Heart left ventricle (tissue), 16 donors: ENCODE results near the gene CAPS2. TPM values are rescaled to one million over a fixed set of nuclear protein-coding genes. Genes with fewer than 3 reads are reported as not detected.

Experiments
- ATAC-seq, 4 donors: fragments of 200-7000 bp; cut with Tn5 transposase; one replicate each; pipeline ENCODE4 v1.9.1; 2020 to 2022; ENCODE audit warnings: moderate library complexity in 4 of 4, mild to moderate bottlenecking in 3 of 4, moderate number of reproducible peaks in 1 of 4
- DNase-seq, 5 donors: peaks; one replicate each; pipeline ENCODE4 v3.0.0-alpha.2; 2020
- H3K27ac ChIP-seq, 12 donors: fragments of 200-600 bp; sonication (generic) in 4 of 12; one replicate each; pipeline versions ENCODE4 v1.5.0 to v1.8.0; 2016 to 2022; ENCODE audit warnings: mild to moderate bottlenecking in 2 of 12
- H3K27me3 ChIP-seq, 9 donors: fragments of 200-600 bp; sonication (generic) in 2 of 9; one replicate each; pipeline versions ENCODE4 v1.5.1 to v1.8.0; 2016 to 2022; ENCODE audit warnings: mild to moderate bottlenecking in 3 of 9
- H3K36me3 ChIP-seq, 9 donors: fragments of 200-600 bp; sonication (generic) in 2 of 9; one replicate each; pipeline versions ENCODE4 v1.5.0 to v1.8.0; 2018 to 2022; ENCODE audit warnings: mild to moderate bottlenecking in 2 of 9
- H3K4me1 ChIP-seq, 12 donors: fragments of 200-600 bp; sonication (generic) in 4 of 12; one replicate each; pipeline versions ENCODE4 v1.5.0 to v1.8.0; 2016 to 2022; ENCODE audit warnings: mild to moderate bottlenecking in 3 of 12
- H3K4me3 ChIP-seq, 12 donors: fragments of 200-600 bp; sonication (generic) in 4 of 12; one replicate each; pipeline versions ENCODE4 v1.5.0 to v1.8.0; 2017 to 2022; ENCODE audit warnings: mild to moderate bottlenecking in 9 of 12, moderate library complexity in 4 of 12
- H3K9me3 ChIP-seq, 12 donors: fragments of 200-600 bp; sonication (generic) in 4 of 12; one replicate each; pipeline versions ENCODE4 v1.5.0 to v1.8.0; 2016 to 2022; ENCODE audit warnings: mild to moderate bottlenecking in 1 of 12
- POLR2A ChIP-seq, 2 donors: fragments of 450-650 bp; IDR thresholded peaks; one replicate each; pipeline ENCODE4 v1.6.1; 2017; ENCODE audit warnings: antibody characterized with exemption in 2 of 2, mild to moderate bottlenecking in 2 of 2, moderate library complexity in 2 of 2
- WGBS, 4 donors: extraction: QIAGEN DNeasy Blood & Tissue Kit in 2 of 4; methylation state at CpG; one replicate each; pipeline versions ENCODE4 v1.1.5 to v1.1.7; 2013 to 2018; 5-methylcytosine and 5-hydroxymethylcytosine counted together
- intact Hi-C, 10 donors: fragments of 100-400 bp; cut with DNase I; formaldehyde crosslinking; loops; one replicate each; pipeline versions ENCODE4 v1.11.1 to v1.14.2; 2022
- polyA plus RNA-seq, 2 donors: library from polyadenylated mRNA; stranded (reverse); fragments of 200-250 nt; gene quantifications; one replicate each; pipeline ENCODE4 v1.2.3, GENCODE V29; 2013
- total RNA-seq, 9 donors: library from RNA; depleted of rRNA in 2 of 9; stranded (reverse); fragments of >200 nt in 2 of 9; fragmentation: NEBNext Ultra II Directional in 3 of 9; extraction: Animal tissue kit (Norgen Biotek cat#: 25700) in 3 of 9; gene quantifications; one replicate each; pipeline versions ENCODE4 v1.1.0 to v1.2.4, GENCODE V29; 2016 to 2023
- TF ChIP-seq, protein P1 (sequence below), 12 donors: fragments of 200-600 bp; sonication (generic) in 4 of 12; IDR thresholded peaks; one replicate each; pipeline versions ENCODE4 v1.5.0 to v1.8.0; 2018 to 2022; ENCODE audit warnings: antibody characterized with exemption in 12 of 12, mild to moderate bottlenecking in 5 of 12
- donor health status: ischemic (EF 13 %, LVEDD 7.1; RV severe dilation, severe dysfunction).
- donor health status: healthy with polysubstance abuse.
- donor health status: DM: no; HTN: yes; CAD: no.
- donor health status: DM: no; HTN: no; CAD: no.
- donor health status: ischemic (EF 25% LVEDD 6.9; RV normal size, moderate dysfunction).
- donor health status: ischemic (EF 25% LVEDD 5.7; RV mildly dilated, moderate dysfunction).
- donor health status: healthy.
- donor health status: DM: yes; HTN: yes; CAD: no.
- donor health status: ischemic (EF 35%, LVEDD 5.7; RV mildly dilated, moderate dysfunction).
- donor health status: nonischemic (EF 11% LVEDD 7.7; RV severe dilation, severe dysfunction).
- donor health status: DM: yes; HTN: yes; CAD: no.
- donor health status: PGD.
- donor health status: ischemic (EF 29% LVEDD 5.4; RV normal size, mild dysfunction).
- donor health status: nonischemic (EF 23%, LVEDD 6.1; RV moderate dilation, normal function).

Gene CAPS2
- total and polyA plus RNA-seq, 11 donors, result 2.4 to 21.6 (median 12.0) TPM

DNA sequence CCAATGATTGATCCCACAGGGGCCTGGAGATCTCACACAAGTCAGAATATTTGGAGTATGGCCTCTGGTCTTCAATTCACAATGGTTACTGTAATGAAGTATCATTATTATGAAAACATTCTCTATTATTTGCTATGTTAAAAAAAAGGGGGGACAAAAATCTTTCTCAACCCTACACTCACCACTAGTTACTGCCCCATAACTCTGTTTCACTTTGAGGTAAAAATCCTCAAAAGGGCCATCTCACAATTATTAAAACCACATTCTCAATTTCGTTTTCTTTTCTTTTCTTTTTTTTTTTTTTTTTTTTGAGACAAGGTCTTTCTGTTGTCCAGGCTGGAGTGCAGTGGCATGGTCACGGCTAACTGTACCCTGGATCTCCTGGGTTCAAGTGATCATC, 60.9 kb downstream of the CAPS2 start:
- Histone ChIP-seq H3K27me3 (no peaks in the 10 kb centered on the region), H3K4me3 (no peak overlapping the region), H3K36me3 (no peaks in the 10 kb centered on the region), H3K9me3 (peaks cover 0 to 18% (median 2%) of the 10 kb centered on the region in 12 donors), H3K27ac (no peak overlapping the region), H3K4me1 (no peaks in the 10 kb centered on the region)
- no peak for ATAC-seq
- TF ChIP-seq, protein P1, sequence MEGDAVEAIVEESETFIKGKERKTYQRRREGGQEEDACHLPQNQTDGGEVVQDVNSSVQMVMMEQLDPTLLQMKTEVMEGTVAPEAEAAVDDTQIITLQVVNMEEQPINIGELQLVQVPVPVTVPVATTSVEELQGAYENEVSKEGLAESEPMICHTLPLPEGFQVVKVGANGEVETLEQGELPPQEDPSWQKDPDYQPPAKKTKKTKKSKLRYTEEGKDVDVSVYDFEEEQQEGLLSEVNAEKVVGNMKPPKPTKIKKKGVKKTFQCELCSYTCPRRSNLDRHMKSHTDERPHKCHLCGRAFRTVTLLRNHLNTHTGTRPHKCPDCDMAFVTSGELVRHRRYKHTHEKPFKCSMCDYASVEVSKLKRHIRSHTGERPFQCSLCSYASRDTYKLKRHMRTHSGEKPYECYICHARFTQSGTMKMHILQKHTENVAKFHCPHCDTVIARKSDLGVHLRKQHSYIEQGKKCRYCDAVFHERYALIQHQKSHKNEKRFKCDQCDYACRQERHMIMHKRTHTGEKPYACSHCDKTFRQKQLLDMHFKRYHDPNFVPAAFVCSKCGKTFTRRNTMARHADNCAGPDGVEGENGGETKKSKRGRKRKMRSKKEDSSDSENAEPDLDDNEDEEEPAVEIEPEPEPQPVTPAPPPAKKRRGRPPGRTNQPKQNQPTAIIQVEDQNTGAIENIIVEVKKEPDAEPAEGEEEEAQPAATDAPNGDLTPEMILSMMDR (IDR thresholded peaks at IDR 0.05), result no peak
- no peak for TF ChIP-seq POLR2A (IDR thresholded peaks at IDR 0.05)
- 54 to 63% (median 58%) methylated on average over 2 of the region's 2 CpGs for WGBS, 4 donors
- DNase-seq, result no peak
- intact Hi-C loops, result no loop called here

DNA sequence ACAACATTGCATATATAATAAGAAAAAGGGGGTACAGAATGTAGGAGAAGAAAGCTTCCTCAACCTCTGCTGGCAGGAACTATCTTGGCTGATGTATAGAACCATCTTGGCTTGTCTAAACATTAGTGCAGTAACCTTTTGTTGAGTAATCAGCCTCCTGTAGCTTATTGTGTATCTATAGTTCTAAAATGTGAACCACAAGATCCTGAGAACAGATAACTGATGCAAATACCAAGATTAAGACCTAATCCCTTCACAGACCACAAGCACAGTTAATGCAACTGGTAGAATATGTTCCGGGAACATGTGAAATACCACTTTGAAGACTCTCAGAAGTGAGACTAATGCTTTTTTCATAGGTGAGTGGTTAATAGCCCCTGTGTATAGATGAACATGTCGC, 69.8 kb downstream of the CAPS2 start:
- no peak overlapping the region for H3K27ac ChIP-seq
- DNase-seq (no peak), ATAC-seq (no peak)
- H3K36me3 ChIP-seq, result no peaks in the 10 kb centered on the region
- H3K27me3 ChIP-seq, result no peaks in the 10 kb centered on the region
- intact Hi-C loops, result no loop called here
- H3K9me3 ChIP-seq, result peaks cover 0 to 15% (median 0%) of the 10 kb centered on the region in 12 donors
- TF ChIP-seq, protein P1 (IDR thresholded peaks at IDR 0.05), result no peak
- TF ChIP-seq POLR2A (IDR thresholded peaks at IDR 0.05), result no peak
- WGBS, 4 donors, result 67 to 76% (median 70%) methylated on average over 2 of the region's 2 CpGs
- H3K4me3 ChIP-seq, result no peak overlapping the region
- no peaks in the 10 kb centered on the region for H3K4me1 ChIP-seq

DNA sequence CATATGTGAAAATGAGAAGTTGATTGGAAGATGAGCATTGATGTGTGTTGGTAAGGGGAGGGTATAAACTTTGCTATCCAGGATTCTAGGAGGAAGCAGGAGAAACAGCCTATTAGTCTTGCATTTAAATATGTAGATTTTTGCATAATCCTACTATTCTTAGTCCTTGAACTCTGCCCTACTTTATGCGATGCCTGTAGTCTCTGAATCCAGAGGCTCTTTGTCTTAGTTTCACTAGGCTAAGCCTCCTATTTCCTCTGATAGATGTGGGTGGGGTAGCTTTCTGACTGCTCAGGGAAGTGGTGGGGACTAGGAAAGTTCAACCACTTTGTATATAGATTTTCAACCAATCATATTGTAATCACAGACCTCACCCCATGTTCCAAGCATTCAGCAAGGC, 71.0 kb downstream of the CAPS2 start:
- intact Hi-C loops, result no loop called here
- TF ChIP-seq POLR2A (IDR thresholded peaks at IDR 0.05), result no peak
- TF ChIP-seq, protein P1 (IDR thresholded peaks at IDR 0.05), result no peak
- no peaks in the 10 kb centered on the region for H3K27me3 ChIP-seq
- H3K9me3 ChIP-seq, result peaks cover 0 to 7% (median 0%) of the 10 kb centered on the region in 12 donors
- H3K36me3 ChIP-seq, result no peaks in the 10 kb centered on the region
- no peak overlapping the region for H3K4me3 ChIP-seq
- ATAC-seq (no peak), DNase-seq (no peak)
- no peaks in the 10 kb centered on the region for H3K4me1 ChIP-seq
- H3K27ac ChIP-seq, result no peak overlapping the region
- 33 to 46% (median 40%) methylated on average over 1 of the region's 1 CpG for whole genome bisulfite sequencing, 4 donors

DNA sequence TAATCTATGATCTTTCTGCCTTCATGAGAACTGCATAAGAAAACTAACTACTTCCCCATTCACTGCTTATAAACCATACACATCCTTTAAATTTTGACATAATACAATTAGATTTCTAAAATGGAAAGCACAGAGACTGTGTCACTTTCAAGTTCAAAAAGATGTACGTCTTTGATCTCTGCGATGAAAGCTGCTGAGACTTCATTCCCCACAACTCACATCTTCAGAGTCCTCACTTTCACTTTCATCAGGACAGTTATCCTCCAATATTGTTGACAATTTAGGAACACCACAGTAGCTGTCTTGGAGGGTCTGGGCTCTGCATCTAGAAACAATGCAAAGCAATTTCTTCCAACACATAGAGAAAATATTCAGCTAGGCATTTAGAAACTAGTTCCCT, 72.6 kb downstream of the CAPS2 start:
- peaks cover 0 to 3% (median 0%) of the 10 kb centered on the region in 12 donors for H3K9me3 ChIP-seq
- intact Hi-C loops, result no loop called here
- H3K27ac ChIP-seq, result no peak overlapping the region
- no peak for TF ChIP-seq POLR2A (IDR thresholded peaks at IDR 0.05)
- TF ChIP-seq, protein P1 (IDR thresholded peaks at IDR 0.05), result no peak
- ATAC-seq, result no peak
- no peaks in the 10 kb centered on the region for H3K27me3 ChIP-seq
- no peak overlapping the region for H3K4me3 ChIP-seq
- H3K36me3 ChIP-seq, result no peaks in the 10 kb centered on the region
- WGBS, 4 donors, result 77 to 90% (median 83%) methylated on average over 2 of the region's 2 CpGs
- no peaks in the 10 kb centered on the region for H3K4me1 ChIP-seq
- DNase-seq, result no peak
